ENCODE results near the gene HVCN1. TPM values are rescaled to one million over a fixed set of nuclear protein-coding genes. Genes with fewer than 3 reads are reported as not detected.
A peak's percentile ranks its signal among the peaks of the same experiment; 100 is the strongest.

The HVCN1 gene
- total and polyA plus RNA-seq, 10 donors: 46.9 to 114 (median 69.0) TPM

DNA sequence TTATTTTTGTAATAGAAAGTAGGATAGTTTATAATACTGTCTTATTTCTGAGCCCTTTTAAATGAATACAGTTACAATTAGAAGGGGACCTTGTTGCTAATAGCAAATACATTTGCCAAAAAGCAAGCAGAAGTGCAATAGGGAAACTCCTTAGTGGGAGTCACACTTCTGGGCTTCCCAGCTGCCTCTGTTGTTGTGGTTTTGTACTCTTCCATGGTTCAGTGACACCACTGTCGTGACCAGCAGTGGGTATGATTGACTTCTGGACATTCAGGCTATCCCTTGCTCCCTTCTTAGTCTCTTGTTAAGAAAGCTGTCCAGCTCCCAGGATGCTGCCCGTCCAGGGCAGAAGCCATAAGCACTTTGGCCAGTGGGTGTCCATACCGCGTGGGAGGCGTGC, 52.4 kb downstream of the HVCN1 start:
- Histone ChIP-seq H3K4me3 (no peak overlapping the region), H3K9me3 (no peaks in the 10 kb centered on the region), H3K36me3 (peaks cover 0 to 15% (median 1%) of the 10 kb centered on the region in 6 donors), H3K27me3 (replicated peaks in 1 of 7) (no peaks in the 10 kb centered on the region), H3K4me1 (peaks cover 0 to 86% (median 6%) of the 10 kb centered on the region in 6 donors), H3K27ac (no peak overlapping the region)
- intact Hi-C loops (cut with DNase I; ENCODE audit: low total_unique reads): no loop called here
- 85 to 92% (median 87%) methylated on average over 5 of the region's 5 CpGs for WGBS, 5 donors
- TF ChIP-seq, protein P1, sequence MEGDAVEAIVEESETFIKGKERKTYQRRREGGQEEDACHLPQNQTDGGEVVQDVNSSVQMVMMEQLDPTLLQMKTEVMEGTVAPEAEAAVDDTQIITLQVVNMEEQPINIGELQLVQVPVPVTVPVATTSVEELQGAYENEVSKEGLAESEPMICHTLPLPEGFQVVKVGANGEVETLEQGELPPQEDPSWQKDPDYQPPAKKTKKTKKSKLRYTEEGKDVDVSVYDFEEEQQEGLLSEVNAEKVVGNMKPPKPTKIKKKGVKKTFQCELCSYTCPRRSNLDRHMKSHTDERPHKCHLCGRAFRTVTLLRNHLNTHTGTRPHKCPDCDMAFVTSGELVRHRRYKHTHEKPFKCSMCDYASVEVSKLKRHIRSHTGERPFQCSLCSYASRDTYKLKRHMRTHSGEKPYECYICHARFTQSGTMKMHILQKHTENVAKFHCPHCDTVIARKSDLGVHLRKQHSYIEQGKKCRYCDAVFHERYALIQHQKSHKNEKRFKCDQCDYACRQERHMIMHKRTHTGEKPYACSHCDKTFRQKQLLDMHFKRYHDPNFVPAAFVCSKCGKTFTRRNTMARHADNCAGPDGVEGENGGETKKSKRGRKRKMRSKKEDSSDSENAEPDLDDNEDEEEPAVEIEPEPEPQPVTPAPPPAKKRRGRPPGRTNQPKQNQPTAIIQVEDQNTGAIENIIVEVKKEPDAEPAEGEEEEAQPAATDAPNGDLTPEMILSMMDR (IDR thresholded peaks at IDR 0.05 in 8 of 11, conservative IDR thresholded peaks at IDR 0.05 in 3 of 11): no peak
- TF ChIP-seq POLR2A (IDR thresholded peaks at IDR 0.05): no peak
- no peak for DNase-seq

DNA sequence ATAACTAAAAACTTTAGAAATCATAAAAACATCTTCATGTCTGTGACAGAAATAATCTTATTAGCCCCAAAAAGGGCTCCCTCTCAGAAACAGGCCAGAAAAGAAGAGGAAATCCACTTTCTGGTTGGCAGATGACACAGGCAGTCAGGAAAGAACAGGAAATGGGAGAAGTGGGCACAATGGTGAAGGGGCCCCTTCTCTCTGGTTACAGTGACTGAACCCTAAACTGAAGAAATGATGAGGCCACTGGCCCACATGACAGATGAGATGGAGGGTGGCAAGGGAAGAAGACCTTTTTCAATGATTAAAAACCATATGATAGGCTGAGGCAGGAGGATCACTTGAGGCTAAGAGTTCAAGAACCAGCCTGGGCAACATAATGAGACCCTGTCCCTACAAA, 53.9 kb downstream of the HVCN1 start:
- Histone ChIP-seq H3K4me3 (no peak overlapping the region), H3K27ac (no peak overlapping the region), H3K27me3 (replicated peaks in 1 of 7) (no peaks in the 10 kb centered on the region), H3K4me1 (peaks cover 0 to 71% (median 6%) of the 10 kb centered on the region in 6 donors), H3K36me3 (peaks cover 0 to 11% (median 1%) of the 10 kb centered on the region in 6 donors), H3K9me3 (no peaks in the 10 kb centered on the region)
- TF ChIP-seq POLR2AphosphoS5 (IDR thresholded peaks at IDR 0.05): no peak
- TF ChIP-seq, protein P1 (IDR thresholded peaks at IDR 0.05 in 8 of 11, conservative IDR thresholded peaks at IDR 0.05 in 3 of 11): no peak
- DNase-seq: no peak
- intact Hi-C loops (cut with DNase I; ENCODE audit: low total_unique reads): no loop called here

DNA sequence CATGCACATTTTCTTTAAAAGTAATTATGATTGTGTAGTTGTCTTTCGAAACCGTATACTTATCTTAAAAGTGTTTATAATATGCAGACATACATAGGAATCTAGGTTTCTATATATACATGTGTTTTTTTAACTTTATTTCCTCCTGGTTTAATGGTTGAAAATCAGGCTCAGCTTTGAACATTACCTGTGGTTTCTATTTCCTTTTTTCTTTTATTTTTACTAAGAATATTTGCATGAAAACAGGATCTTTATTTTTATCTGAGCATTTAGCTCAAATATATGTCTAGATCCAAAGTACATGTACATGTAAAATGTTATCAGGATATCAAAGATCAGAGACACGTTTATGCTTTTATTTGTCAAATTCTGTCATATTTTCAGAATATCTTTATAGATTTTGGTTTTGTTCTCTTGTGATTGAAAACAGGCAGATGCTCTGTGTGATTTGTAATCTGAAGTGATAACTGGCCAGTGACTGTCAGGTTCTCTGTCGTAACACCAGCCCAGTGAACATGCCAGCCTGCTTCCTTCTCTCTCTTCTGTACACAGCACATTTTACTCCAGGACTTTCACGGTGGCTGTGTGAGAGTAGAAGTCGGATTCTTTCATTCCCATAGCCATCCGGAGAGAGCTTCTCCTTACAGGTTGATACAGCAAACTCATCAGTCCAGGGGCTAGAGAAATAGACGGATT, 61.3 kb downstream of the HVCN1 start:
- Histone ChIP-seq H3K4me1 (peaks cover 0 to 51% (median 13%) of the 10 kb centered on the region in 6 donors), H3K4me3 (peak overlapping the region in 1 of 8 donors; percentile 20), H3K9me3 (no peaks in the 10 kb centered on the region), H3K27me3 (replicated peaks in 1 of 7) (no peaks in the 10 kb centered on the region), H3K36me3 (peaks cover 0 to 21% (median 0%) of the 10 kb centered on the region in 6 donors), H3K27ac (peak overlapping the region; percentile 50 to 86 (median 70))
- no peak for DNase-seq
- peak in 1 of 3 donors; percentile 22 for TF ChIP-seq POLR2AphosphoS5 (IDR thresholded peaks at IDR 0.05)
- TF ChIP-seq POLR2A (IDR thresholded peaks at IDR 0.05): no peak
- WGBS, 5 donors: 46 to 65% (median 56%) methylated on average over 8 of the region's 8 CpGs
- intact Hi-C loops (cut with DNase I; ENCODE audit: low total_unique reads): no loop called here

DNA sequence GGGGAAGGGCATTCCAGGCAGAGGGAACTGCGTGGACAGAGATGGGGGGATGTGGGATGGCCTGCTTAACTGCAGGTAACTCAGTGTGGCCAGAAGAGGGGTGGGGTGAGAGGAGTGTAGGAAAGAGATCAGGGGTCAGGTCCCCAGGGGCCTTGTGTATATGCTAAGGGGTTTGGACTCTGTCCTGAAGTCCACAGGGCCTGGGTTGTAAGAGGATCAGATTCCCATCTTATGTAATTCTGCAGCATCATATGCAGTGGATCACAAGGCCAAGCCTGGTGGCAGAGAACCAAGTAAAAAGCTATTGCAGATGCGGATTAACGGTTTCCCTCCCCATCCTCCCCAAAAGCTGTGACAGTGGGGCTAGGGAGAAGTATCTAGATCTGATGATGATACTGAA, 66.3 kb downstream of the HVCN1 start:
- Histone ChIP-seq H3K4me3 (no peak overlapping the region), H3K27ac (peak overlapping the region in 1 of 8 donors; percentile 27), H3K4me1 (peaks cover 0 to 62% (median 18%) of the 10 kb centered on the region in 6 donors), H3K36me3 (peaks cover 0 to 5% (median 0%) of the 10 kb centered on the region in 6 donors), H3K9me3 (no peaks in the 10 kb centered on the region), H3K27me3 (replicated peaks in 1 of 7) (no peaks in the 10 kb centered on the region)
- WGBS, 5 donors: 91 to 100% (median 96%) methylated on average over 3 of the region's 3 CpGs
- TF ChIP-seq POLR2AphosphoS5 (IDR thresholded peaks at IDR 0.05) (no peak), POLR2A (IDR thresholded peaks at IDR 0.05) (no peak)
- TF ChIP-seq, protein P1 (IDR thresholded peaks at IDR 0.05 in 8 of 11, conservative IDR thresholded peaks at IDR 0.05 in 3 of 11): no peak
- no peak for DNase-seq
- intact Hi-C loops (cut with DNase I; ENCODE audit: low total_unique reads): no loop called here
